Stimulated activated effector memory CD8-positive, alpha-beta T cell treated with anti-CD3 and anti-CD28 coated beads, Interleukin-12 subunit alpha, Interleukin-12 subunit beta, amount 100 ng/mL, for 72 hours (primary cell): ENCODE measurements around the gene DUS1L.

ENCODE experiments used
- ATAC-seq: fragments of 150-1000 bp; cut with Tn5 transposase; 2 replicates; pipeline ENCODE4 v1.10.0; 2021
- DNase-seq, 2 donors: peaks; one replicate each; pipeline ENCODE4 v3.0.0; 2021 to 2022; ENCODE audit warnings: low spot score in 2 of 2
- H3K27ac Mint-ChIP-seq: one replicate; pipeline ENCODE4 v1.8.0; 2022; ENCODE audit warnings: mild to moderate bottlenecking, mixed read lengths
- H3K36me3 Mint-ChIP-seq: one replicate; pipeline ENCODE4 v1.8.0; 2022; ENCODE audit warnings: mild to moderate bottlenecking, mixed read lengths
- H3K4me1 Mint-ChIP-seq: one replicate; pipeline ENCODE4 v1.8.0; 2022; ENCODE audit warnings: mixed read lengths
- H3K4me3 Mint-ChIP-seq: one replicate; pipeline ENCODE4 v1.8.0; 2022; ENCODE audit warnings: mild to moderate bottlenecking, mixed read lengths
- H3K9me3 Mint-ChIP-seq: one replicate; pipeline ENCODE4 v1.8.0; 2022; ENCODE audit warnings: mixed read lengths

DUS1L gene

DNA sequence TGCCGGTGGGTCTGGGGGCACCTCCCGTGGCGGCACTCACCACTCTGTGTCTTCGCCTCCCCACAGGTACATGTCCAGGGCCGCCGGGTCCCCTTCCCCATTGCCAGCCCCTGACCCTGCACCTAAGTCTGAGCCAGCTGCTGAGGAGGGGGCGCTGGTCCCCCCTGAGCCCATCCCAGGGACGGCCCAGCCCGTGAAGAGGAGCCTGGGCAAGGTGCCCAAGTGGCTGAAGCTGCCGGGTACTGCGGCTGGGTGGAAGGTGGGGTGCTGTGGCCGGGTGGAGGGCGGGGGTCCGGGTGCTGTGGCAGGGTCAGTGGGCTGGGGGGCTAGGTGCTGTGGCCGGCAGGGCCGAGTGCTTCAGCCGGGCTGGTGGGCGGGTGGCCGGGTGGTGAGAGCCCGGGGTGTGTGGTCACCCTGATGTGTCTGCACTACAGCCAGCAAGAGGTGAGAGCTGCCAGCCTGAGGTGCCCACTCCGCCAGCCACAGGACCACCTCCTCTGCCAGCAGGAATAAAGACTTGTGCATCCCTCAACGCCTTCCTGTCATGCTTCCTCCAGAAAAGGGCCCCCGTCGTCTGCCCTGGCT, 48.6 kb downstream of the DUS1L start:
- no peak for ATAC-seq
- H3K4me1 Mint-ChIP-seq = peaks cover 17% of the 10 kb centered on the region

DNA sequence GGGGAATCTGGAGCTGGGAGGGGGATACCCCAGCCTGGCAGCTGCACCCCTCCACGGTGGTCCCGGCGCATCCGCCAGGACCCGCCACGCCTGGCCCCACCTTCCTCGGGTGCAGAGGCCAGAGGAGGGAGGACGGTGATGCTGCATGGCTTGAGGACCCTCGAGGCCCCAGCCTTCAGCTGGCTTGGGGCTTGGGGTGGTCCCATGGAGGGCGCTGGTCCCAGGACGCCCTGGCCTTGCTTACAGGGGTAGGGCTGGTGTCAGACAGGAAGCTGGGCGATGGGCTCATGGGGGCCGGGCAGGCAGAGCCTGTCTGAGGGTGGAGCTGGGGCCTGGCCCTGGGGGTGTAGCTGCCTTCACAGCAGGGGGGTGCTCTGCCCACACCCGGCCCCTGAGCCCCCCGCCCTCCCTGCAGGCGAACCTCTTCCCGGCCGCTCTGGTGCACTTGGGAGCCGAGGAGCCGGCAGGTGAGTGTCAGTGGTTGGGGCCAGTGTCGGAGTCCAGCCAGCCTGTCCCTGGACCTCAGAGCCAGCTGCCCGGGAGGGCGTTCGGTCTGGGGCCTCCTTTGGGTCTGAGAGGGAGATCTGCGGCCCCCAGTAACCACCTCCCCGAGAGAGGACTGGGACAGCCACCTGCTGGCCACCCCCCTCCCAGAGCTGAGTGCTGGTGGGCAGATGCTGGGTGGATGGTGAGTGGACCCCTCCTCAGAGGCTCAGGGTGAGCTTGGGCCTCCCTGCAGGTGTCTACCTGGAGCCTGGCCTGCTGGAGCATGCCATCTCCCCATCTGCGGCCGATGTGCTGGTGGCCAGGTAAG, 49.3 kb downstream of the DUS1L start:
- no peaks in the 10 kb centered on the region for H3K9me3 Mint-ChIP-seq
- ATAC-seq (no peak), DNase-seq (no peak)
- no peak overlapping the region for H3K27ac Mint-ChIP-seq
- H3K36me3 Mint-ChIP-seq = peaks cover 11% of the 10 kb centered on the region
- no peak overlapping the region for H3K4me3 Mint-ChIP-seq
- H3K4me1 Mint-ChIP-seq = peaks cover 10% of the 10 kb centered on the region

More for the DNA sequence above, 48.6 kb downstream of the DUS1L start:
- H3K9me3 Mint-ChIP-seq = no peaks in the 10 kb centered on the region
- peaks cover 11% of the 10 kb centered on the region for H3K36me3 Mint-ChIP-seq
- no peak overlapping the region for H3K27ac Mint-ChIP-seq
- no peak for DNase-seq
- no peak overlapping the region for H3K4me3 Mint-ChIP-seq

DNA sequence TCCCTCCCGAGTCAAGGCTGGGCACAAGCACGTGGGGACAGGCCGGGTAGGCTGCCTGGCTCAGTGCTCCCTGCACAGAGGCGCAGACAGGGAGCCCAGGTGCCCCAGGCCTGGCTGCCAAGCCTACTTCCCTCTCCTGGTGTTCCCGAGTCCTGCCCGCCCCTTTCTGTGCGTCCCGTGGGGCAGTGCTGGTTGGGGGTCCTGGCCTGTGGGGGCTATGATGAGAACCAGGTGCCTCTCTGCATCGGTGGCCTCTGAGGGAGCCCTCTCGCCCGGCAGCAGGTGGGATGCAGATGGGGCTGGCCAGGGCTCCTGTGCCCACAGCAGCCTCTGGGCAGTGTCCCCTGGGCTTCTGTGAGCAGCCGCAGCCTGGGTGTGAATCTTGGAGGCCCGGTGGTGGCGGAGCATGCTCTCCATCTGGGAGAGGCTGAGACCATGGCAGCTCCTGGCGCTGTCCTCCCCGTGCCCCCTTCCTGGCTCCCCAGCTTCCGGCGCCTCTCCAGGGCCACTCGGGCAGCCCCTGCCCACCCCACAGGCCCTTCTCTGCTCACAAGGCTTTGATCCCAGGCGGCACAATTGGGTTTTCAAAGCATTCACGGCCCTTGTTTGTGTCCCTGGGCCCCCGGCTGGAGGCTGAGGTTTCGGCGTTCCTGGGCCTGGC, 50.2 kb downstream of the DUS1L start:
- Mint-ChIP-seq H3K4me1 (peaks cover 5% of the 10 kb centered on the region), H3K27ac (no peak overlapping the region), H3K9me3 (no peaks in the 10 kb centered on the region), H3K36me3 (peaks cover 6% of the 10 kb centered on the region), H3K4me3 (no peak overlapping the region)
- DNase-seq (no peak), ATAC-seq (no peak)

DNA sequence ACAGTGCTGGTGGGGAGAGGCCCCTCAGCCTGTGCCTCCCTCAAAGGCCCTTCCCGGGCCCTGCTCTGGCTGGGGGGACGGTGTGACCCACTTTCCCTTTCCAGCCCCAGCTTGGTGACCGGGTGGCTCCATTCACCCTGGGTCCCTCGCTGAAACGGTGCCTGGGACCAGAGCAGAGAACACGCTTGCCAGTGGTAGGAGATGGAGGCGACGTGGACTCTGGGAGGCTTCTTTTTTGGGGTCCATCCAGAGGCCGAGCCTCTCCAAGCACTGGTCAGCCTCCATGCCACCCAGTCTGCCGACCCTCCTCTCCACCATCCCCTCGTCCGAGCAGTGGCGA, 50.7 kb downstream of the DUS1L start:
- H3K4me1 Mint-ChIP-seq = no peaks in the 10 kb centered on the region
- no peak for ATAC-seq
- no peaks in the 10 kb centered on the region for H3K9me3 Mint-ChIP-seq
- no peak overlapping the region for H3K27ac Mint-ChIP-seq
- peaks cover 6% of the 10 kb centered on the region for H3K36me3 Mint-ChIP-seq
- no peak for DNase-seq
- H3K4me3 Mint-ChIP-seq = no peak overlapping the region

DNA sequence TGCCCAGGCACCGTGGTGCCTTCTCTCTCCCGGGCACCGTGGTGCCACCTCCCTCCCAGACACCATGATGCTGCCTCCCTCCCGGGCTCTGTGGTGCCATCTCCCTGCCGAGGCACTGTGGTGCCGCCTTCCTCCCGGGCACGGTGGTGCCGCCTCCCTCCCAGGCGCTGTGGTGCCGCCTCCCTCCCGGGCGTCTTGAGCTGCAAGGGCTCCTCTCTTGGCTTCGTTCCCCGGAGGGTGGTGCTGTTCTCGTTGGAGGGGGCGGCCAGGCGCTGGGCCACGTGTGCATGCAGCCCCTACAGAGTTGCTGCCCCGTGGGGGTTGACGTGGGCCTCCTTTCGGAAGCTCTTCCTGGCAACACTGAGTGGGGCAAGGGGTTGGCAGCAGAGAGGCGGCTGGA, 51.2 kb downstream of the DUS1L start:
- Mint-ChIP-seq H3K9me3 (no peaks in the 10 kb centered on the region), H3K27ac (peak overlapping the region; percentile 23), H3K4me1 (no peaks in the 10 kb centered on the region), H3K4me3 (no peak overlapping the region), H3K36me3 (peaks cover 6% of the 10 kb centered on the region)
- DNase-seq (no peak), ATAC-seq (no peak)

DNA sequence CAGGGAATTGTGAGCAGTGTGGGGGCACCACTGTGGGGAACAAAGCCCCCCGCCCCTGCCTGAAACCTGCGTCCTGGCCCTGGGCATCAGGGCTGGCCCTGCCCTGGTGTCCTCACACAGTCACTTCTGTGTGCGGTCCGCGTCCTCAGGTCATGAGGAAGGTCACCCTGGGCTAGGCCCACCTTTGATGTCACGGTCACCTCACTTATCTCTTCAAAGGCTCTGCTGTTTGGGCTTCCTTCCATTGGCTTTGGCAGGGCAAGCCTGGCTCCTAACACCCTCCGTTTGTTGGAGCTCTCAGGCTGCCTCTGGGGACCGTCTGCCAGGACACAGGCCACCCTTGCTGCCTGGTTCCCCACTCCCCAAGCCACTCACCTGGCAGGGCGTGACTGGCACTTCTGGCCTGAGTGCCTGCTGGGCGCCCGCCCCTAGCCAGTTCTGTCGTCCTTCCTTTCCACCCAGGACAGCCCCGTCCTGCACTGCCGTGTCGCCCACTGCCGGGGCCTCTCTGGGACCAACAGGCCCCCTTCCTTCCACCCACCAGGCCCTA, 51.8 kb downstream of the DUS1L start:
- no peak overlapping the region for H3K4me3 Mint-ChIP-seq
- H3K27ac Mint-ChIP-seq = peak overlapping the region; percentile 23
- DNase-seq = no peak
- H3K36me3 Mint-ChIP-seq = peaks cover 4% of the 10 kb centered on the region
- ATAC-seq = no peak
- H3K4me1 Mint-ChIP-seq = no peaks in the 10 kb centered on the region
- H3K9me3 Mint-ChIP-seq = no peaks in the 10 kb centered on the region

DNA sequence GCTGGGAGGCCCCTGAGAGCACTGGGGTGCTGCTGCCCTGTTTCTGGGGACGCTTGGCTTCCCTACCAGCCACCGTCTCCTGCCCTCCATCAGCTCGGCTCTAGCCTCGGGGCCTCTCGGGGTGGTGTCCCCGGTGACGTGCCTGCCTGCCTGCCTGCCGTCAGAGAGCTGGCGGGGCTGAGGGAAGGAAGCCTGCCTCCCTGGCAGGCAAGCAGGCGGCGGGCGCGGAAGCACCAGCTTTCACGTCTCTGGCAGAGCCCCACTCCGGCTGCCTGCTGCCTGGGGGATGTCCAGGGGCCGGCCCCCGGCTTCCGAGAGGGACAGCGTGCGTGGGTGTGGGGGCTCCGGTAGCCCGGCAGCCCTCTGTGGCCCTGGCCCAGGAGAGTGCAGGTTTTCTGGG, 52.3 kb downstream of the DUS1L start:
- H3K36me3 Mint-ChIP-seq = no peaks in the 10 kb centered on the region
- ATAC-seq = no peak
- no peaks in the 10 kb centered on the region for H3K9me3 Mint-ChIP-seq
- no peak for DNase-seq
- H3K27ac Mint-ChIP-seq = peak overlapping the region; percentile 48
- H3K4me3 Mint-ChIP-seq = no peak overlapping the region
- H3K4me1 Mint-ChIP-seq = no peaks in the 10 kb centered on the region

DNA sequence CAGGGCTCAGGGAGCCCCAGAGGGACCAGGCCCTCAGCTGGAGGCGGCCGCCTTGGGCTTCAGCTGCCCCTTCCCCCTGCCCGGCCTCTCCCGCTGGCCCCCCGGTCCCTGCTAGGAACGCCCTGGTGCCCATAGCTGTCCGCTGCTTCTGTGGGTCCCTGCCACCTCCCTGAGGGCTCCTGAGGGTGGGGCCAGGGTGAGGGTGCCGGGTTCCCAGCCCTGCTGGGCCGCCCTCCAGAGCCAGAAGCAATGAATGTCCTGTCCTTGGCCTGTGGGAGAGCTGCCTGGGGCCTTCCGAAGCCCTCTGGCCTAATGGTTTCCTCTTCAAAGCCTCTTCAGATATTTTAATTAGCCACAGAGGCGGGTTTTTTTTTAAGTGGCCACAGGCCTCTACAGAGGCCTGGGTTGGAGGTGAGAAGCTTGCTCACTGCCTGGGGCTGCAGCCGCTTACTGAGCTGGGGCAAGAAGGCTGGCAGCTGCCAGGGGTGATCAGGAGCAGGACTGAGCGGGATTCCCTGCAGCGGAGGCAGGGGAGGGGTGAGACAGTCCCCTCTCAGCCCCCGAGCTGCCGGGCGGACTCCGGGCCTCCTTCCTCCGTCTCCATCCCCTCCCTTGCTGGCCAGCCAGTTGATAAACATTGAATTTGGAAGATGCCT, 52.8 kb downstream of the DUS1L start:
- no peak overlapping the region for H3K4me3 Mint-ChIP-seq
- H3K27ac Mint-ChIP-seq = peak overlapping the region; percentile 48
- no peaks in the 10 kb centered on the region for H3K9me3 Mint-ChIP-seq
- DNase-seq = no peak
- H3K36me3 Mint-ChIP-seq = no peaks in the 10 kb centered on the region
- no peak for ATAC-seq
- no peaks in the 10 kb centered on the region for H3K4me1 Mint-ChIP-seq

DNA sequence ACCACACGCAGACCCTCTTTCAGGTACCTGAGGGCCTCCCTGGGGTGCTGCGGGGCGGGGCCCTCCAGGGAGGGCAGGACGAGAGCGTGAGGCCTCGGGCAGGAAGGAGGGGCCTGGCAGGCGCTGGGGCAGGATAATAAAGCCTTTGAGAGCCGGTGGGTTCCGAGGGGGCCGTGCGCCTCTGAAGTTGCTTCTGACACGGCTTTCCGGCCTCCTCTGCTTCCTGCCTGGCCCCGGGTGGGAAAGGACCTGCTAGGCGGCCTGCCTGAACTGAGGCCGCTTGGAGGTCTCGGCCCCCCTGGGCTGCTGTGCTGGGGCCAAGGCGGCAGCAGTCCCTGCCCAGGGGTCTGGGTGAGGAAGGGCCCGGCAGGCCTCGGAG, 53.4 kb downstream of the DUS1L start:
- Mint-ChIP-seq H3K27ac (no peak overlapping the region), H3K4me3 (no peak overlapping the region), H3K4me1 (no peaks in the 10 kb centered on the region), H3K36me3 (no peaks in the 10 kb centered on the region), H3K9me3 (no peaks in the 10 kb centered on the region)
- ATAC-seq (no peak), DNase-seq (no peak)

DNA sequence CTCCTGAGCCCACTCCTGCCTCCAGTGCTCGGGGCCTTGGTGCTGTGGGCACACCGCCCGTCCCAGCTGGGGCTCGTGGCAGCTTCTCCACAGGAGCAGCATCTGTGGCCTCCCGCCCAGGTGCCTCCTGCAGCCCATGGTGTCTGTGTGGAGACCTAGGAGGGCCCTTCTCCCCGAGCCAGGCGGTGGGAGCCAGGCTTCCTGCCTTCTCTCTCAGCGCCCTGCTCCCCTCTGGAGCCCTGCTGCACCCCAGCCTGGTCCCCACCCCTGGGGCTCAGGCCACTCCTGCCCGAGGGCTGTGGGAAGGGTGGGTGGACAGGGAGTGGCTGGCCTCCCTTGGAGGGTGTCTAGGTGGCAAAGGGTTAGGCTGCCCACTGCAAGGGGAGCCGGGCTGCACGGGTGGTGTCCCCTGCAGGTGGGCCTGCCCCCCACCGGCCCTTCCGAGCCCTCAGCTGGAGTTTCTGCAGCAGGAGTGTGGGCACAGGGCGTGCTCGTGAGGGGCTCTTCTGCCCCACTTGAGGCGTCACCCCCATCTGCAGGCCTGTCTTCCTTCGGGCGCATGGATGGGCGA, 53.9 kb downstream of the DUS1L start:
- H3K4me3 Mint-ChIP-seq = no peak overlapping the region
- no peaks in the 10 kb centered on the region for H3K4me1 Mint-ChIP-seq
- no peak for DNase-seq
- H3K27ac Mint-ChIP-seq = no peak overlapping the region
- ATAC-seq = no peak
- H3K9me3 Mint-ChIP-seq = no peaks in the 10 kb centered on the region
- H3K36me3 Mint-ChIP-seq = no peaks in the 10 kb centered on the region

DNA sequence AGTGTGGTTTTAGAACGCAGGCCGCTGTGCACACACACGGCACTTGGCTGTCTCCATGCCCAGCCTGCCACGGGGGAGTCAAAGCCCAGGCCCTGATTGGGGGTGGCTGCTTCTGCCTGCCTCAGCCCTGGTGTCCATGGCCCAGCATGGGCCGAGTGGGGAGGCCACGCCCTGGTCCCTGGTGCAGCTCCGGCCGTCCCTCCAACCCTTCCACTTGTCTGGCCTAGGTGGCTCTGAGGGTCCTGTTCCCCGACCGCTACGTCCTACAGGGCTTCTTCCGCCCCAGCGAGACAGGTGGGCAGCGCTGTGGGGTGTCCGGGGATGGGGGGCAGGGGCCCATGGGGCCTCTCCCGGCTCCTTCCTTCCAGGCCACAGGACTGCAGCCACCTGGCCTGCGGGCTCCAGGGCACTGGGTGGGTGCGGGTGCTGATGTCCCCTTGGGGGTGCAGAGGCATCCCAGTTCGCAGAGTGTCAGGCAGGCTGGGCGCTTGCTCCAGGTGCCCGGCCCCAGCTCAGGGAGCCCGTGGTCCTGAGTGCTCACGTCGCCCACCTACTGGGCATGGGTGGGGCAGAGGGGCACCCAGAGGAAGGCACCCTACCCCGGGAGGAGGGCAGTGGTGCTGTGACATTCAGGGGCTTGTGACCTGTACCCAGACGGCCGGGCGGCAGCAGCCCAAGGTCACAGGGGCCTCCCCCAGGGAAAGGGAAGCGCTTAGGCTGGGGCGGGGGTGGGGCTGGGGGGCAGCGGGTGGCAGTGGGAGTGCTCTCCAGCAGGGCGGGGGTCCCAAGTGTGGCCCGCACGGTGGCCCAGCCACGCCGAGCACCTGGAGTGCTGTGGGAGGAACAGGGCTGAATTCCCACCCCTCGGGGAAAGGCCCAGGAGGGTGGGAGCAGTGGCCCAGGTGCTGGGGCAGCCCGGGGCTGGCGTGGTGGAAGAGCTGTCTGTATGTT, 54.8 kb downstream of the DUS1L start:
- Mint-ChIP-seq H3K9me3 (no peaks in the 10 kb centered on the region), H3K4me1 (no peaks in the 10 kb centered on the region), H3K4me3 (no peak overlapping the region), H3K36me3 (no peaks in the 10 kb centered on the region), H3K27ac (no peak overlapping the region)
- ATAC-seq (no peak), DNase-seq (no peak)

DNA sequence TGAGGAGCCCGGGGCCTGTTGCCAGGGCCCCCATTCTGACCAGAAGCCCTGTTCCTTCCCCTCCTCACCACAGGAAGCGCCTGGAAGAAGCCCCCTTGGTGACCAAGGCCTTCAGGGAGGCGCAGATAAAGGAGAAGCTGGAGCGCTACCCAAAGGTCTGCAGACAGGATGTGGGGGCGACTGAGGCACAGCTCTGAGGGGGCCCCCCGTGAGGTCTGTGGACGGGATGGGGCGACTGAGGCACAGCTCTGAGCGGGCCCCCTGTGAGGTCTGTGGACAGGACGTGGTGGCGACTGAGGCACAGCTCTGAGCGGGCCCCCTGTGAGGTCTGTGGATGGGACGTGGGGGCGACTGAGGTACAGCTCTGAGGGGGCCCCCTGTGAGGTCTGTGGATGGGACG, 56.2 kb downstream of the DUS1L start:
- H3K36me3 Mint-ChIP-seq = no peaks in the 10 kb centered on the region
- ATAC-seq (no peak), DNase-seq (no peak)
- H3K4me1 Mint-ChIP-seq = no peaks in the 10 kb centered on the region
- H3K4me3 Mint-ChIP-seq = no peak overlapping the region
- H3K9me3 Mint-ChIP-seq = no peaks in the 10 kb centered on the region
- H3K27ac Mint-ChIP-seq = no peak overlapping the region

DNA sequence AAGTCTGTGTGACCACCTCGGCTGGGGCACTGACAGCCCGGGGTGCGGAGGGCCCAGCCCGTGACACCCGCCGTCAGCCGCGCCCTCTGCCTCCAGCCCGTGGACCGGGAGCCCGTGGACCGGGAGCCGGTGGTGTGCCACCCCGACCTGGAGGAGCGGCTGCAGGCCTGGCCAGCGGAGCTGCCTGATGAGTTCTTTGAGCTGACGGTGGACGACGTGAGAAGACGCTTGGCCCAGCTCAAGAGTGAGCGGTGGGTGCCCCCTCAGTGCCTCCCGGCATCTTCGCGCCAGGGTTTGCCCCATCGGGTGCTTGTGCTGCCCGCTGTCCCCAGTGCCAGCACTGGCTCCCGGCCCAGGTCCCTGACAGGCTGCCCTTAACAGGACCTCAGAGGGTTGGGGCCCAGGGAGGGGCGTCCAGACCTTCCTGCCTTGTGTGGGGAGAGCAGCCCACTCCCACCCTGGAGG, 56.6 kb downstream of the DUS1L start:
- H3K4me3 Mint-ChIP-seq = no peak overlapping the region
- H3K9me3 Mint-ChIP-seq = no peaks in the 10 kb centered on the region
- no peaks in the 10 kb centered on the region for H3K4me1 Mint-ChIP-seq
- no peak for ATAC-seq
- H3K36me3 Mint-ChIP-seq = no peaks in the 10 kb centered on the region
- no peak for DNase-seq
- H3K27ac Mint-ChIP-seq = no peak overlapping the region

DNA sequence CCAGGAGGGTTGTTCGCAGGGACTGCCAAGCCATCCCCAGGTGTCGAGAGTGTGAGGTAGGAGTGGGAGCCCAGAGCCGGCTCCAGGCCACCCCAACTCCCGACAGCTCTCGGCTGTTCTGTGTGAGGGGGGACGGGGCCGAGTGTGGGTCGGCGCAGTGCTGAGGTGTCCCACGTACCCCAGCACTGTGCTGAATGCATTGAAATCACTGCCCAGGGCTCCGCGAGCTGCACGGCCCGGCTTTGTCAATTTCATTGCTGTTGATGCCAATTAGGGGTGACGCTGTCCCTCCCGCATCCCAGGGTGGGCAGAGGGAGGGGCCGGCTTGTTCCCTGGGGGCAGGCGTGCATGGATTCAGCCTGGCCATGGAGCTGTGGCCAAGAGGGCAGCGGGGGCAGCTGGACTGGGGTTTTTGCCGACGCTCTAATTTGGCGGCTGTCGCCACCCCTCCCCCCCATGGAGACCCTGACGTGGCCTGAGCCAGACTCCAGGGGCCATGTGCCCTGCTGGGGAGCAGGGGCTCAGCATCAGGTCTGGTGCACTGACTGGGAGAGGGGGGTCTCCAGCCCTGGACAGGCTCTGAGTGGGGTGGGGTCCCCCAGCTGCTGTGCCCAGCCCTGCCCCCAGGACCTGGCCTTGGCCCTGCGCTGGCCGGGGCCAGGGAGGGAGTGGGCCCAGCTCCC, 57.2 kb downstream of the DUS1L start:
- ATAC-seq (no peak), DNase-seq (no peak)
- Mint-ChIP-seq H3K4me3 (no peak overlapping the region), H3K9me3 (no peaks in the 10 kb centered on the region), H3K4me1 (no peaks in the 10 kb centered on the region), H3K27ac (no peak overlapping the region), H3K36me3 (no peaks in the 10 kb centered on the region)
